GM11168 (cell line): ENCODE measurements around the gene TMPRSS6.

Source experiments
- in situ Hi-C: fragments of 300-500 bp; cut with MboI; formaldehyde crosslinking; loops from one replicate; pipeline ENCODE4 v1.12.0; 2022; ENCODE audit warnings: low sequenced_read_pairs; ENCODE audit not compliant: unreplicated experiment

The TMPRSS6 gene

DNA sequence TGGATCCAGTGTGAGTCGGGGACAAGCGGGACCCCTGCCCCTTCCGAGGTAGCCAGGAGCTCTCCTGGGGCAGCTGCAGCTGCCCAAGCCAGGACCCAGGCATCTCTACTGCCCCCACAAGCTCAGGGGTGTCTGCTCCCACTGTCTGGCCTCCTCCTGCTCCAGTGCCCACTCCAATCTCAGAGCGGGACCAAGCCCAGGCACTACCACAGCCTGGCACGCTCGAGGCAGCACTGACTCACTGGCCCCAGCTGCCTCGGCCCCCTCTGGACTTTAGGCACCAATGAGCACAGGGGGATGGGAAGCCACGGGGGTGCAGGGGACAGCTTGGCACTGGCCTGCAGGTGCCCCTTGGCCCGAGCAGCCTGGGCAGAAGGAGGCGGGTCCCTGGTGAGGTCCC, 32.0 kb upstream of the TMPRSS6 start:
- in situ Hi-C loops = no loop called here

DNA sequence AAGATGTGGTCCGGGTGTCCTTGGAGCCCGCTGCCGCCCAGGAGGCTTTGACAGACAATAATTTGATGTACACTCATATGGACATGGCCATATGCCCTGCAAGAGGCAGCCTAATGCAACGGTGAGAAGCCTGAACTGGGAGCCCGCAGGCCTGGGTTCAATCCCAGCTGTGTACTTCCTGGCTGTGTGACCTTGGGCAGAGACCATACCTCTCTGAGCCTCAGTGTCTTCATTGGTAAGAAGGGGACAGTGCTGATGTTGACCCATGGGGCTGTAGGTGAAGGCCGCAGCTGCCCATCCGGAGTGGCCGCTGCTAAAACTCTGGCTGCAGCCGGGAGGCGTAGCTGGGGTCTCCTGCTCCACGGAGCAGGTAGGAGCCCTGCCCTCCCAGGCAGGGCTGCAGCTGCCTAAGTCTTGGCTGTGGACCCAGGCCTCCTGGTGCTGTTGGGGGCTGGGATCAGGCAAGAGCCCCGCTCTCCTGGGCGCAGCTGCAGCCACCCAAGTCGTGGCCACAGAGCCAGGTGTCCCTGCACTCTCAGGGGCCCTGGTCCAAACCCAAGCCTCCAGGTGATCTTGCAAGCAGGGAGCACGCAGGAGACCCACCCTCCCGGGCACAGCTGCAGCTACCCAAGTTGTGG, 31.3 kb upstream of the TMPRSS6 start:
- in situ Hi-C loops = no loop called here

GRCh38 chr22:37139762-37140161, 30.2 kb upstream of the TMPRSS6 start:
- in situ Hi-C loops = no loop called here

DNA sequence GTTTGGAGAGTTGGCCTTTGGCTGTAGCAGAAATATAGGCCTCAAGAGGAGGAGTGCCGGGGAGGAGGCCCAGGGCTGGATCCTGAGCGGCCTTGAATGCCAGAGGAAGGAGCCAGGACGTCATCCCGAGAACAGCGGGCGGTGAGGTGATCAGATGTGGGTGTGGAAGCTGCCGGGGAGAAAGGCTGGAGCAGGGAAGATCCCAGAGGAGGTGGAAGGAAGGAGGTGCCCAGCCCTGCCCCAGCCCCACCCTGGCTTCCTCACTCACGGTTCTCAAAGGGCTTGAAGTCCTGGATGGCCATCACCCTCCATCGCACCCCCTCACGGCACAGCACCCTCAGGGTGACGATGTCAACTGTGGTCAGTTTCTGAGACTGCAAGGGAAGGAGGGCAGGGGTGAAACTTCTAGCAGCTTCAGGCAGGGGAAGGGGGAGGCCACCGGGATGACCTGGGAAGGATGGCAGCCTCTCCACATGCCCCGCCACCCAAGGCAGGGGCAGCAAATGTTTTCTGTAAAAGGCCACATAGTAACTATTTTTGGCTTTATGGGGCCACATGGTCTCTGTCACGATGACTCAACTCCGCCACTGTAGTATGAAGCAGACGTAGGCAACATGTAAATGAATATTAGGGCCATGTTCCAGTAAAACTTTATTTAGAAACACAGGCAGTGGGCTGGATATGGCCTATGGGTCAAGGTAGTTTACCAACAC, 29.5 kb upstream of the TMPRSS6 start:
- in situ Hi-C loops = no loop called here

- in situ Hi-C loops = no loop called here
Observed at GRCh38 chr22:37137903-37138665, 28.6 kb upstream of the TMPRSS6 start.

- in situ Hi-C loops = no loop called here
Observed at GRCh38 chr22:37137131-37137530, 27.6 kb upstream of the TMPRSS6 start.

- in situ Hi-C loops = no loop called here
Observed at GRCh38 chr22:37135023-37135422, 25.5 kb upstream of the TMPRSS6 start.

GRCh38 chr22:37133304-37134018, 23.9 kb upstream of the TMPRSS6 start:
- in situ Hi-C loops = no loop called here

GRCh38 chr22:37132773-37133172, 23.3 kb upstream of the TMPRSS6 start:
- in situ Hi-C loops = no loop called here

DNA sequence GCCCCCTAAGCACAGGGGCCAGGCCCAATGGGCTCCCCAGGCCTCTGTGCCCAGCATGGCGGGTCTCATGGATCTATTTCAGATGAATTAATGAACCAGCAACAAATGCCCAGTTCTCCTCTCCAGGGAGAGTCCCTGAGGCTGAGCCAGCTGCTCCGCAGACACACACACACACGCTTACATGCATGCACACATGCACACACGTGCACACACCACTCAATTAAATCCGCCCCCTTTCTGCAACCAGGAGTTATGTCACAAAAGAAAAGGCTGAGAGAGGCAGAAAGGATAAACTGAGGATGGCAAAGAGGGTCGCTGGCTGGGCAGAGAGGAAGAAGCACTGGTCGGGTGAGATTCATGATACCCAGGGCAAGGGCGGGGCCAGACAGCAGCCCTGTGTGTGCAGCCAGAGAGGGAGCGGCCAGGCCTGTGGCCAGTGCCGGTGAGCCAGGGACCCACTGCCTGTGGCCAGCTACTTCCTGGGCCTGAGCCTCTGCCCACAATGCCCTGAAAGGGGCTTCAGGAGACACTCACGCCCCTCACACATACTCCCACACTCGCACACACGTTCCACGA, 20.4 kb upstream of the TMPRSS6 start:
- in situ Hi-C loops = no loop called here

DNA sequence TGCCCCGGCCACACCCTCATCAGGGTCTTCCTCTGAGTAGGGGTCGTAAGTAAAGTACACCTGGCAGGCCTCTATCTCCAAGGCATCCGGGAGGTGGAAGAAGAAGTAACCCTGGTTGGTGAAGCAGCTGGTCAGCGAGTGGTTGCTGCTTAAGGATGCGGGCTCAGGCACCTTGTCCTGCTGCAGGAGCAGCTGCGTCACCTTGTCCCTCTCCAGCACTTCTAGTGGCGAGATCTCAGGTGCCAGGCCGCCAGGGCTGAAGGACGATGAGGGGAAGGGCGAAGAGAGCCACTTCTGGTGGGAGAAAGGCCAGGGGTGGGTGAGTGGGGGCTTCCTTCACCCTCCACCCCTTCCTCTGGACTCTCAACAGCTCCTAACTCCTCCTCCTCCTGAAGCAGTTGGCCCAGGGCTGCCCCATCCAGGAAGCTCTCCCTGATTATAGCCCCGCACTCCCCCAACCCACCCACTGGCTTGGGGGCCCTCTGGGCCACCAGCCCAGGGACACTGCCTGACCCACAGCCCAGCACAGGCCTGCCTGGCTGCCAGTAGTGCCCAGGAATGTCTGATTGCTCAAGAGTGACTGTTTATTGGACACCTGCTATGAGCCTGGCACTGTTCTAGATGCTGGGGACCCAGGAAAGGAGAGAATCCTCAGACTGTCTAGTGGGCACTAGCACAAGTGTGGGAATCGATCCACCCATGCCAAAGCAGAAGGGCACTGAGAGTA, 19.2 kb upstream of the TMPRSS6 start:
- in situ Hi-C loops = no loop called here

- in situ Hi-C loops = no loop called here
Observed at GRCh38 chr22:37127350-37127878, 17.9 kb upstream of the TMPRSS6 start.

GRCh38 chr22:37126882-37127281, 17.4 kb upstream of the TMPRSS6 start:
- in situ Hi-C loops = no loop called here

- in situ Hi-C loops = no loop called here
Observed at GRCh38 chr22:37126383-37126782, 16.9 kb upstream of the TMPRSS6 start.

GRCh38 chr22:37123649-37124048, 14.1 kb upstream of the TMPRSS6 start:
- in situ Hi-C loops = no loop called here

- in situ Hi-C loops = no loop called here
Observed at GRCh38 chr22:37122598-37123180, 13.2 kb upstream of the TMPRSS6 start.

DNA sequence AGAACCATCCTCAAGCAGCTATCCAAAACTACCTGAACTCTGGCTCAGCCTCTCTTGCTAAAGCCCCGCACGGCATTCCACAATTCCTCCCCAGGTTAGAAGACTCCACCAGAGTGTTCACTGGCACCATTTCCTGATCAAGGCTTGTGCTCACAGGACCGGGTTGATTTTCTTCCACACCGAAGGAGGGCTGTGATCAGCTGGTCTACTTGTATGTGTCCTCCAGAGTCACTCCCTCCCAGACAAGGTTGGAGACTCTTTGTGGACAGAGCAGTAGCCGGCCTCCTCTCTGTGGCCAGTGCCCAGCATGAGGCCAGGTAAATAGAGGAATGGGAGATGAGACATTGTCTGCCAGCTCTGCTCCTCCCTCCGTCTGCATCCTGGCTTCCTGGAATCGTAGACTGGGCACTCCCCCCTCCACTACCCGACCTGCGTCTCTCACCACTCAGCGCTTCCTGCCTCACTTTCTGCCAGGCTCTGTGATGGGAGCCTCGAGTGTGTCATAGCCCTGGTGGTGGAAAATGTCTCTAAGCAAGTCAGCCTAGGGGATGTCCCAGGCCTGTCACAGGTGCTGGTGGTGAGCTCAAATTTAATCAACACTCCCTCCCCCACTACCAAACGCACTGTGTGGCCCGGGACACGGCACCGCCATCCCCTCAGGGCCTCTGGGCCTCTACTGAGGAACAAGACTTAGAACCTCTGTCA, 12.5 kb upstream of the TMPRSS6 start:
- in situ Hi-C loops = no loop called here

- in situ Hi-C loops = no loop called here
Observed at GRCh38 chr22:37120569-37121340, 11.2 kb upstream of the TMPRSS6 start.
